ENCODE data around the gene KLHL7. TPM values are rescaled to one million over a fixed set of nuclear protein-coding genes. Genes with fewer than 3 reads are reported as not detected.

Gene KLHL7
- total RNA-seq, 4 donors from 2014 or later, result 20.3 to 35.0 (median 27.2) TPM

DNA sequence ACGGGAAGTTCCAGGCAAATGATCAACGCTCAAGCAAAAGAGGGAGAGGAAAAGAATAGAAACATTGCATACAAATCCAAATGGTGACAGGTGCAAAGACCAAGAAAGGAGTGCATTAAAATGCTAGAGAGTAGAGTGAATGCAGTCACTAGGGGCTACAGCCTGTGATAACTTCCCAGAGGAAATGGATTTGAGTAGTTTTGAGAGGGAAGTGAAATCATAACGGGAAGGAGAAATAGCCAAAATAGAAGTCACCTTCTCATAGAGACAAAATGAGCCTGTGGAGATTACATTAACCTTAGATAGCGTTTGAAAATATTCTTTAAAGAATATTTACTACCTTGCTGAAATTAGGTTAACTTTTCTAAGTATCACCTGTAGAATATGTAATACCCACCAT is 102.7 kb downstream of the KLHL7 start:
- Histone ChIP-seq H3K4me1 (no peaks in the 10 kb centered on the region), H3K4me3 (replicated peaks in 1 of 3) (no peak overlapping the region), H3K27me3 (no peaks in the 10 kb centered on the region), H3K27ac (no peak overlapping the region), H3K9me3 (no peaks in the 10 kb centered on the region), H3K36me3 (no peaks in the 10 kb centered on the region)
- no peak for DNase-seq
- intact Hi-C loops (cut with DNase I), result no loop called here
- no peak for TF ChIP-seq POLR2A (IDR thresholded peaks at IDR 0.05)
- TF ChIP-seq, protein P1, sequence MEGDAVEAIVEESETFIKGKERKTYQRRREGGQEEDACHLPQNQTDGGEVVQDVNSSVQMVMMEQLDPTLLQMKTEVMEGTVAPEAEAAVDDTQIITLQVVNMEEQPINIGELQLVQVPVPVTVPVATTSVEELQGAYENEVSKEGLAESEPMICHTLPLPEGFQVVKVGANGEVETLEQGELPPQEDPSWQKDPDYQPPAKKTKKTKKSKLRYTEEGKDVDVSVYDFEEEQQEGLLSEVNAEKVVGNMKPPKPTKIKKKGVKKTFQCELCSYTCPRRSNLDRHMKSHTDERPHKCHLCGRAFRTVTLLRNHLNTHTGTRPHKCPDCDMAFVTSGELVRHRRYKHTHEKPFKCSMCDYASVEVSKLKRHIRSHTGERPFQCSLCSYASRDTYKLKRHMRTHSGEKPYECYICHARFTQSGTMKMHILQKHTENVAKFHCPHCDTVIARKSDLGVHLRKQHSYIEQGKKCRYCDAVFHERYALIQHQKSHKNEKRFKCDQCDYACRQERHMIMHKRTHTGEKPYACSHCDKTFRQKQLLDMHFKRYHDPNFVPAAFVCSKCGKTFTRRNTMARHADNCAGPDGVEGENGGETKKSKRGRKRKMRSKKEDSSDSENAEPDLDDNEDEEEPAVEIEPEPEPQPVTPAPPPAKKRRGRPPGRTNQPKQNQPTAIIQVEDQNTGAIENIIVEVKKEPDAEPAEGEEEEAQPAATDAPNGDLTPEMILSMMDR (IDR thresholded peaks at IDR 0.05), result no peak
- 81 to 87% methylated on average over 4 of the region's 4 CpGs for whole genome bisulfite sequencing, 2 donors

DNA sequence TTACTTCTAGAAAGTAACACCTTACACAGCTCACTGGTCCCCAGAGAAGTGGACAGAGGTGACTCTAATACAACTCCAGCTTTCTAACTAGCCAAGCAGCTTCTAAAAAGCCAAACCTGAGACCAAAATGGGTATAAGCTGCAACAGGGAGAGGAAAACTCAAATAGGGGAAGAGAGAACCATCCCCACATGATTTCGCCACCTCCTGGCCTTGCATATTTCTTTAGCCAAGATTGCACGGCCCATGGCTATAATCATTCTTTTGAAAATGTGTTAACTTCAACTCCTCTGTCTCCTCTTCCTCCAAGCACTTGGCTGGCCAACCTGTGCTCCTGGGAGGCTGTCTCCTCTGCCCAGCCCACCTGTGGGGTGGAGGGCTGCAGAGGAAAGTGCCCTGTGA is 104.9 kb downstream of the KLHL7 start:
- Histone ChIP-seq H3K4me1 (no peaks in the 10 kb centered on the region), H3K36me3 (no peaks in the 10 kb centered on the region), H3K27me3 (no peaks in the 10 kb centered on the region), H3K27ac (no peak overlapping the region), H3K4me3 (replicated peaks in 1 of 3) (no peak overlapping the region), H3K9me3 (no peaks in the 10 kb centered on the region)
- 86 to 88% methylated on average over 2 of the region's 2 CpGs for WGBS, 2 donors
- TF ChIP-seq, protein P1 (IDR thresholded peaks at IDR 0.05), result no peak
- no peak for TF ChIP-seq POLR2A (IDR thresholded peaks at IDR 0.05)
- no peak for DNase-seq
- intact Hi-C loops (cut with DNase I), result no loop called here

DNA sequence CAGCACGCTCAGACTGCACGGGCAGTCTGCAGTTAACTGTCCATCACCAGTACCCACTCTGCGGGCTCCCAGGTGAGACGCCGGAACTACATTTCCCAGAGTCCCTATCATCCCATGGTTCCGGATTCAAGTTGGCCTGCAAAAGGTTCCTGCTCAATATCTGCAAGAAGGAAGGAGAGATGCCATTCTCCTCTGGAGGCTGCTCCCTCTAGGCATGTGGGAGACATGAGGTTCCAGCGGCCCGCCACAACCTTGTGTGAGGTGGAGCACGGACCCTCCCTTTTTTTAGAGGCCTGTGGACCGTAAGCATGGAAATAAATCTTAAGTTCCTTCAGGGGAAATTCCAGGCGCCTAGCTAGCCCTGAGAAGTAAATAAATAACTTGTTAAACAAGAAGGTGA is 106.0 kb downstream of the KLHL7 start:
- DNase-seq, result peak in 1 of 2 donors; percentile 2
- intact Hi-C loops (cut with DNase I), result no loop called here
- no peak overlapping the region for H3K27ac ChIP-seq
- WGBS, 2 donors, result 64 to 67% methylated on average over 11 of the region's 11 CpGs
- TF ChIP-seq POLR2A (IDR thresholded peaks at IDR 0.05), result no peak
- TF ChIP-seq, protein P1 (IDR thresholded peaks at IDR 0.05), result no peak
- no peaks in the 10 kb centered on the region for H3K9me3 ChIP-seq
- H3K4me1 ChIP-seq, result no peaks in the 10 kb centered on the region
- no peak overlapping the region for H3K4me3 ChIP-seq (replicated peaks in 1 of 3)
- H3K36me3 ChIP-seq, result no peaks in the 10 kb centered on the region
- H3K27me3 ChIP-seq, result no peaks in the 10 kb centered on the region

DNA sequence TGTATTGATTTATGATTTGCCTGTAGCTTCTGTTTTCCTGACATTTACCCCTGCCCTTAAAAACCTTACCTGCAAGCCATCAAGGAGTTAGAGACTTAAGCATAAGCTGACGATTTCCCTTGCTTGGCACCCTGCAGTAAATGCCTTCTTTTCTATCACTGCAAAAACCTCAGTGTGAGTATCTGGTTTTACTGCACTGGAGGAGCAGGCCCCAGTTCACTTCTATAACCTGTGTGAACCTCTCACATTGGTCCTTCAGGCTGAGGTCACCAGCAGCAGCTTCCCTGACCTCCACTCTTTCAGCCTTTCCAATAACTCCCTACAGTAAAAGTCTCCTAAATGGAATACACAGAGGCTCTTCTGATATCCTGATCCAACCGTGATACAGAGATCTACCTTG is 106.8 kb downstream of the KLHL7 start:
- TF ChIP-seq POLR2A (IDR thresholded peaks at IDR 0.05), result no peak
- TF ChIP-seq, protein P1 (IDR thresholded peaks at IDR 0.05), result no peak
- intact Hi-C loops (cut with DNase I), result no loop called here
- no peaks in the 10 kb centered on the region for H3K36me3 ChIP-seq
- WGBS, 2 donors, result 82 to 90% methylated on average over 2 of the region's 2 CpGs
- H3K9me3 ChIP-seq, result no peaks in the 10 kb centered on the region
- no peaks in the 10 kb centered on the region for H3K27me3 ChIP-seq
- no peaks in the 10 kb centered on the region for H3K4me1 ChIP-seq
- no peak overlapping the region for H3K4me3 ChIP-seq (replicated peaks in 1 of 3)
- no peak for DNase-seq
- no peak overlapping the region for H3K27ac ChIP-seq

DNA sequence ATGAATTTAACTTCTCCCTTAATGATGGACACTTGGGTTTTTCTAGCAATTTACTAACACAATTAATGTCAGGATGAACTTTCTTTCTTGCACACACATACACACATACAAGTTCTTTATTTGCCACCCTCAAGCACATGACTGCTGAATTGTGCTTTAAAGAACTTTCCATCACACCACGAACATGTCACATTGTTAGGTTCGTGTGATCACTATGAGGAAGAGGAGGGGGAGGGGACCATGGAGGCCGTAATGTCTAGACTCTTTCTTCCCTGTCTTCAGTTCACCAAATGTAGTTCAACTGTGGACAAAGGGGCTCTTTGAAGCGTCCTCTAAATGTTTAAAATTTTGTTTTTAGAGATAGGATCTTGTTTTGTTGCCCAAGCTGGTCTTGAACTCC is 107.3 kb downstream of the KLHL7 start:
- Histone ChIP-seq H3K27ac (no peak overlapping the region), H3K4me1 (no peaks in the 10 kb centered on the region), H3K9me3 (no peaks in the 10 kb centered on the region), H3K27me3 (no peaks in the 10 kb centered on the region), H3K36me3 (no peaks in the 10 kb centered on the region), H3K4me3 (replicated peaks in 1 of 3) (no peak overlapping the region)
- no peak for DNase-seq
- no peak for TF ChIP-seq POLR2A (IDR thresholded peaks at IDR 0.05)
- TF ChIP-seq, protein P1 (IDR thresholded peaks at IDR 0.05), result no peak
- intact Hi-C loops (cut with DNase I), result no loop called here
- WGBS, 2 donors, result 83 to 87% methylated on average over 4 of the region's 4 CpGs

Measured in thyroid gland (tissue), 4 donors.